HG02798 (cell line): Measurements from ENCODE around the gene PTPRN2.

Experiments
- ATAC-seq: cut with Tn5 transposase; IDR thresholded peaks from one replicate; pipeline ENCODE4 v1.9.1; 2021; ENCODE audit warnings: mild to moderate bottlenecking; ENCODE audit not compliant: unreplicated experiment, poor library complexity

Gene PTPRN2

GRCh38 chr7:158124671-158125079, 462.9 kb downstream of the PTPRN2 start:
- no peak for ATAC-seq

GRCh38 chr7:158123753-158124152, 463.9 kb downstream of the PTPRN2 start:
- ATAC-seq, result no peak

DNA sequence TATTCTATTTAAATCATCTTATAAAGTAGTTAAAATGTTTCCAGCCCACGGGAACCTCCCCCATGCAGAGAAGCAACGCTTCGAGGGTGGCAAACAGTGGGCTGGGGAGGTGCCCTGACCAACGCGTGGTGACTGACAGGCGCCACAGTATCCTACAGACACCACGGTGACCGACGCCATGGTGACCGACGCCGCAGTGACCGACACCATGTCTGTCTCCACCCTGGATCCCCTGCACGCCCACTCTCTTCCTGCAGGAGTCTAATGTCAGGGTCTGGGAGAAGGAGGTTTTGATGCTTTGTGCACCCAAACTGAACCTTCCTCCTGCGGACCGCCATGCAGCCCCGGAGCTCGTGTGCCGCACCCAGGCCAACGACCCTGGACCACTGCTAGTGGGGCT, 464.4 kb downstream of the PTPRN2 start:
- ATAC-seq, result no peak

DNA sequence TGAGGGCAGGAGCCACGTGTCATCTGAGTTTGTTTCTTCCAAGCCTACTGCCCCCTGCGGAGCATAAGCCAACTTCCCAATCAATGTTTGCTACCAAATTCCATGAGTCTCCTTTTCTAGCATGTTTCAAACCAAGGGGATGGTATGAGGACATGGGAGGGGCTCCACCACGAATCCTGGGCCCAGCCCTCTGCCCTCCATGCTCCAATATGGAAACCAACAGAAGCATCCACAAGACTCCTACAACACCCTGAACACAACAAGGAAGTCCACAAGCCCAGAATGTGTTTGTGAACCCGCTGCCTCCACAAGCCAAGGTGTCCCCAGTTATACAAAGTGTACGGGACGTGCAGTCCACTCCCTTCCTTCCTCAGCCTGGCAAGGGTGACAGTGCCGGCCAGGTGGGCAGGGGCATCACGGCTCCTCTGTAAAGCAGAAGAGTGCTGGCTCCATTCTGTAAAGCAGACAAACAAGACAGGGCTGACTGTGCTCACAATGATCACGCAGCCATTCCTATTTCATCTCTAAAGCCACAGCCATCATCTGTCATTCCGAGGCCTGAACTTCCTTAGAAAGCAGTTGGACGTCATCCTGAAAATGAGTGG, 466.1 kb downstream of the PTPRN2 start:
- no peak for ATAC-seq

- no peak for ATAC-seq
These were observed 466.9 kb downstream of the PTPRN2 start for GRCh38 chr7:158120716-158121115.

- no peak for ATAC-seq
These were observed 467.3 kb downstream of the PTPRN2 start for GRCh38 chr7:158120316-158120715.

- ATAC-seq, result no peak
These were observed 470.0 kb downstream of the PTPRN2 start for GRCh38 chr7:158117341-158118222.

GRCh38 chr7:158116235-158116634, 471.4 kb downstream of the PTPRN2 start:
- ATAC-seq, result no peak

GRCh38 chr7:158114056-158114850, 473.4 kb downstream of the PTPRN2 start:
- ATAC-seq, result no peak

DNA sequence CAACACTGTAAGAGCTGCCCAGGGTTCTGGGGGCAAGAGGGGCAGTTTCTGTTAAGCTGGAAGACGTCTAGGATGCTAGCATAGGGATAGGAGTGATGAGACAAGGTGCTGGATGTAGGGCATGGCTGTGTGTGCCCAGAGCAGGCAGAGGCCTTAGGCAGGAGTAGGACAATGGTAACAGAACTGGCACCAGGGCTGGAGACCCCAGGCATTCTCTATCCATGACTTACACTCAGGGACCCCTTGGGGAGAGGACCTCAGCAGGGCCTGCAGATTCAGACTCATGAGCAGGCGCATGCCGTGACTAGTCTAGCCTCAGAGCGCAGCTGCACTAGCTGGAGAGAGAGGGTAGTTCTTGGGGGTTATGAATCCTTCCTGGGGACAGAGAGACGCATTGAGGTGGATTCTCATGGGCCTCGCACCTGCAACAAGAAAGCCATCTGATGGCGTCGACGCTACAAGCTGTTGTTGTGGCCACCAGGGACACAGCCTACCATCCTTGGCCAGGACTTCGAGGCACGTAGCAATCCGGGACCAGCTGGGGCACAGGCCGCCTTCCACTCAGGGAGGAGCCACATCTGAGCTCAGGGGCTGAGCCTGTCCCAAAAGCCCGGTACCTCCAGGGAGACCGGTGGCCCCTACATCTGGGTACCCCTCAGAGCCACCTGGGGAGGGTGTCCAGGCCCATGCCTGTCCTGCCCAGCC, 474.1 kb downstream of the PTPRN2 start:
- no peak for ATAC-seq

- ATAC-seq, result no peak
These were observed 474.9 kb downstream of the PTPRN2 start for GRCh38 chr7:158112571-158113320.

DNA sequence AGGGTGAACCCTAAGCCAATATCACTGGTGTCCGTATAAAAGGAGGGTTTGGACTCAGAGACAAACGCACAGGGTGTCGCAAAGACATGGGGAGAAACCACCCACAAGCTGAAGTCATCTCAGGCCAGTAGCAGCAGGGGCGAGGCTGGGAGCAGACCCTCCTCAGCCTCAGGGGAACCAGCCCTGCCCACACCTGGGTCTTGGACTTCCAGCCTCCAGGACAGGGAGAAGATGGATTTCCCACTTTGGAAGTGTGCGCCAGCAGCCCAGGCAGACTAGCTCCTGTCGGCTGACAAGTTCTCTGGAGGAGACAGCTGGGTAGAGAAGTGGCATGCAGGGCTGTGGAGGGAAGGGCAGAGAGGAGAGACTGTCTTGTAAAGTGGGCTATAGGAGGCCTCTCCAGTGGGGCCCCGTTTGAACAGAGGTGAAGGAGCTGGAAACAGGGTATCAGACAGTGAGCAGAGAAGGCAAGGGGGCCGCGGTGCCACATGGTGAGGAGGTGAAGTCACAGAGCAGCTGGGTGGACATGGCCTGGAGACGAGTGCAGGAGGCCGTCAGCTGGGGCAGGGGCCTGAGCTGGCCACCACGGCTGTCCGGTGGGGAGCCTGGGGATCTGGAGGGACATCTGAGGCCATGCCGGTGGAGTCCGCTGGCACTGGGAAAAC, 475.6 kb downstream of the PTPRN2 start:
- ATAC-seq, result no peak

DNA sequence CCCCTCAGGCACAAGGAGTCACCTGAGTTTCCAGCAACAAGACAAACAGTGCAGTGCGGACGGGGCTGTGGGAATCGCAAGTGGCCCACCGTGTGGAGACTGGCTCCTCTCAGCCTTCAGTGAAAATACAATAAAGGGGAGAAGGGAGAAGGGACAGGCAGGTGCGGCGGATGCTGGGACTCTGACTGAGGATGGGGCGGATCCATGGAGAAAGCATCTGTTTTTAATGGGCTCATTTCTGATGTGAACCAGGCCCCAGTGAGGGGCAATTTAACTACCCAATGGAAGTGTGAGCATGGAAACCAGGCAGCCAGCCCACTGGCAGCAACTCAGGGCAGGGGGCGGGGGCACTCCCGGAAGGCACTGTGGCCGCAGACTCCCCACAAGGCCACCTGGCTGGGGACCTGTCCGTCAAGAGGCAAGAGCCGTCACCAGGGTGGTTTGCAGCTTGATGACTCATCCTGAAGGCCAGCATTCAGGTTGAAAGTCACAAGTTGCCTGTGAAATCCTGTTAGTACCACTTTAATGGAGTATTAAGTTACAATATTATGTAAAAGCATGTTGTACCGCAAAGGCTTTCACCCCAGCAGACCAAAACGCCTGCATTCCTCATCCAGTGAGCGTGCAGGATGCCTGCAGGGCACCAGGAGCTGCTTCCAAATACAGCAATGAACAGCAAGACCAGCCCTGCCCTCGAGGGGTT, 476.4 kb downstream of the PTPRN2 start:
- ATAC-seq, result no peak

DNA sequence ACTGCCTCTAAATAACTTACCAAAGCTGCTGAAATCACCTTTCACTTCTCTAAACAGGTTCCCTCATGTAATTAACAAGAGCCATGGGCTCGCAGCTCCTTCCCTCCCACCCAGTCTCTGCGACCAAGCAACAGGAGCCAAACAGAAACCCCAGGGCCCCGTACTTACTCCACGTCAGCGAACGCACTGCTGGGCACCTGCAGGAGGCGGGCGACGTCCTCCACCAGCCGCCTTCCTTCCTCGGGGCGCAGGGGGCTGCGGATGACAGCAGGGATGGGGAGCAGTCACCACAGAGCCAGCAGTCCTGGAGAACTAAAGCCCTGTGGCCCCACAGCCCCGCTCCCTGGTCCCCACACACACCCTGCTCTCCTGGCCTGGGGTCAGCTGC, 477.0 kb downstream of the PTPRN2 start:
- ATAC-seq, result no peak

DNA sequence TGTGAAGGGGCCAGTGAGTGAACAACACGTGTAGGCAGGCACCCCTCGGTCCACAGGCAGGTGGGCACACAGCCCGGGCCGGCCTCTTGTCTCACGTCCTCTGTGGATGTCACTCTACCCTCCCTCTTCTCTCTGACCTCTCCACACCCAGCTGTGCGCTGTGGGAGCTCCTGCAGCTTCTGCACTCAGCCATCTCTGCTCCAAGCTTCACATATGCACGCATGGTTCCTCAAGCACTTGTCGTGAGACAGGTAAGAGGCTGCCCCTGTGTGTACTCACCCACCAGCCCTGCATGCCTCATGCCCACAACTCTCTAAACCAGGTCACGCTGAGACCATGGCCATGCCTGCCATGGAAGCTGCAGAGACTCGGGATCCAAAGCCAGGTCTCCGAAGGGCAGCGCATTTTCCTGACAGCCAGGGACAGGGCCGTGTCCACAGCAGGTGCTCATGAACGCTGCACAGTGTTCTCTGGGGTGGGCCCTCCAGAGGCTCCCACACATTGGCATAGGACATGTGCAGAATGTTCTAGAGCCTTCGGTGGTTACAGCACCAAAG, 477.5 kb downstream of the PTPRN2 start:
- ATAC-seq, result no peak

- ATAC-seq, result no peak
These were observed 478.1 kb downstream of the PTPRN2 start for GRCh38 chr7:158109364-158110033.

DNA sequence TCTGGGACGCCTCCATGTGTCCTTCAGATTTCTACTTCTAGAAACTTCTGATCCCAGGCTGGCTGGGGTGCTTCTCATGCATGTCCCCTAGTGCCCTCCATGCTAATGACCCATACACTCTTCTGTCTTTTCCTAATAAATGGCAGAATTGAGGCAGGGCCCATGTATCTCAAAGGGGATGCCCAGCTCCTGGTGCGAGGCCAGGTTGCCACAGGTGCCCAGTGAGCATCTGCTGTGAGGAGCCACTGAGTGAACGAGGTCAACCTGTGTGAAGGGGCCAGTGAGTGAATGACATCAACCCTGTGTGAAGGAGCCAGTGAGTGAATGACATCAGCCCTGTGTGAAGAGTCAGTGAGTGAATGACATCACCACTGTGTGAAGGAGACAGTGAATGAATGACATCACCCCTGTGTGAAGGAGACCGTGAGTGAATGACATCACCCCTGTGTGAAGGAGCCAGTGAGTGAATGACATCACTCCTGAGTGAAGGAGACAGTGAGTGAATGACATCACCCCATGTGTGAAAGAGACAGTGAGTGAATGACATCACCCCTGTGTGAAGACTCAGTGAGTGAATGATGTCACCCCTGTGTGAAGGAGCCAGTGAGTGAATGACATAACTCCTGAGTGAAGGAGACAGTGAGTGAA, 478.9 kb downstream of the PTPRN2 start:
- no peak for ATAC-seq
